Uterus (tissue), 4 donors: Measurements from ENCODE around the gene GNAL. TPM values are rescaled to one million over a fixed set of nuclear protein-coding genes. Genes with fewer than 3 reads are reported as not detected.

Source experiments
- DNase-seq, 2 donors: peaks; one replicate each; pipeline ENCODE4 v3.0.0-alpha.2; 2019 to 2020
- H3K27ac ChIP-seq, 2 donors: fragments of 200-600 bp; sonication (generic); 1 replicate in 1 of 2; 2 replicates in 1 of 2; pipeline ENCODE4 v1.5.1; 2016 to 2018
- H3K27me3 ChIP-seq, 2 donors: fragments of 200-600 bp; sonication (generic); one replicate each; pipeline ENCODE4 v1.5.1; 2018 to 2019; ENCODE audit warnings: control low read depth in 1 of 2
- H3K36me3 ChIP-seq, 2 donors: fragments of 200-600 bp; sonication (generic); one replicate each; pipeline ENCODE4 v1.5.1; 2019; ENCODE audit warnings: control low read depth in 1 of 2
- H3K4me1 ChIP-seq, 2 donors: fragments of 200-600 bp; sonication (generic); one replicate each; pipeline ENCODE4 v1.5.1; 2018 to 2019; ENCODE audit warnings: control low read depth in 1 of 2
- H3K4me3 ChIP-seq, 2 donors: fragments of 200-600 bp; sonication (generic); 1 replicate in 1 of 2; 2 replicates in 1 of 2; pipeline ENCODE4 v1.5.1; 2018 to 2019; ENCODE audit warnings: mild to moderate bottlenecking in 1 of 2
- H3K9me3 ChIP-seq, 2 donors: fragments of 200-600 bp; sonication (generic); one replicate each; pipeline ENCODE4 v1.5.1; 2019; ENCODE audit warnings: control low read depth in 1 of 2
- POLR2A ChIP-seq, 2 donors: fragments of 450-650 bp; IDR thresholded peaks; one replicate each; pipeline ENCODE4 v1.6.1; 2016; ENCODE audit warnings: antibody characterized with exemption in 2 of 2, mild to moderate bottlenecking in 1 of 2, moderate library complexity in 1 of 2
- intact Hi-C: fragments of 100-400 bp; cut with DNase I; formaldehyde crosslinking; loops from one replicate; pipeline ENCODE4 v1.15.1; 2023; ENCODE audit warnings: low total_unique reads
- total RNA-seq, 4 donors: library from RNA; depleted of rRNA in 3 of 4; stranded (reverse); fragments of >200 nt in 3 of 4; gene quantifications; one replicate each; pipeline versions ENCODE4 v1.1.0 to v1.2.4, GENCODE V29; 2014 to 2023
- TF ChIP-seq, protein P1 (sequence below), 4 experiments: fragments of 200-600 bp in 2 of 4; fragments of 450-650 bp in 2 of 4; sonication (generic) in 2 of 4; IDR thresholded peaks; one replicate each; pipeline ENCODE4 v1.5.1; 2016 to 2019; ENCODE audit warnings: antibody characterized with exemption in 4 of 4, mild to moderate bottlenecking in 2 of 4, moderate library complexity in 1 of 4
- donor health status: DM: yes; HTN: yes; CAD: no.

Gene GNAL
- total RNA-seq, 4 donors from 2014 or later, result 4.6 to 20.2 (median 13.8) TPM

- TF ChIP-seq, protein P1, sequence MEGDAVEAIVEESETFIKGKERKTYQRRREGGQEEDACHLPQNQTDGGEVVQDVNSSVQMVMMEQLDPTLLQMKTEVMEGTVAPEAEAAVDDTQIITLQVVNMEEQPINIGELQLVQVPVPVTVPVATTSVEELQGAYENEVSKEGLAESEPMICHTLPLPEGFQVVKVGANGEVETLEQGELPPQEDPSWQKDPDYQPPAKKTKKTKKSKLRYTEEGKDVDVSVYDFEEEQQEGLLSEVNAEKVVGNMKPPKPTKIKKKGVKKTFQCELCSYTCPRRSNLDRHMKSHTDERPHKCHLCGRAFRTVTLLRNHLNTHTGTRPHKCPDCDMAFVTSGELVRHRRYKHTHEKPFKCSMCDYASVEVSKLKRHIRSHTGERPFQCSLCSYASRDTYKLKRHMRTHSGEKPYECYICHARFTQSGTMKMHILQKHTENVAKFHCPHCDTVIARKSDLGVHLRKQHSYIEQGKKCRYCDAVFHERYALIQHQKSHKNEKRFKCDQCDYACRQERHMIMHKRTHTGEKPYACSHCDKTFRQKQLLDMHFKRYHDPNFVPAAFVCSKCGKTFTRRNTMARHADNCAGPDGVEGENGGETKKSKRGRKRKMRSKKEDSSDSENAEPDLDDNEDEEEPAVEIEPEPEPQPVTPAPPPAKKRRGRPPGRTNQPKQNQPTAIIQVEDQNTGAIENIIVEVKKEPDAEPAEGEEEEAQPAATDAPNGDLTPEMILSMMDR (IDR thresholded peaks at IDR 0.05), result no peak
- no peak for TF ChIP-seq POLR2A (IDR thresholded peaks at IDR 0.05)
- Histone ChIP-seq H3K9me3 (no peaks in the 10 kb centered on the region), H3K27me3 (no peaks in the 10 kb centered on the region), H3K27ac (no peak overlapping the region), H3K36me3 (no peaks in the 10 kb centered on the region), H3K4me1 (no peaks in the 10 kb centered on the region), H3K4me3 (no peak overlapping the region)
- intact Hi-C loops, result loop anchor here (10.0 kb wide), 1 partner anchor 376 kb away; no protein-coding TSS in a partner anchor
- no peak for DNase-seq
These were observed 30.1 kb upstream of the GNAL start for GRCh38 chr18:11658989-11659388.

GRCh38 chr18:11660691-11661090 is 28.4 kb upstream of the GNAL start:
- H3K27ac ChIP-seq, result no peak overlapping the region
- no peaks in the 10 kb centered on the region for H3K9me3 ChIP-seq
- H3K4me3 ChIP-seq, result no peak overlapping the region
- intact Hi-C loops, result no loop called here
- no peaks in the 10 kb centered on the region for H3K4me1 ChIP-seq
- DNase-seq, result no peak
- no peaks in the 10 kb centered on the region for H3K27me3 ChIP-seq
- TF ChIP-seq, protein P1 (IDR thresholded peaks at IDR 0.05), result no peak
- TF ChIP-seq POLR2A (IDR thresholded peaks at IDR 0.05), result no peak
- no peaks in the 10 kb centered on the region for H3K36me3 ChIP-seq

DNA sequence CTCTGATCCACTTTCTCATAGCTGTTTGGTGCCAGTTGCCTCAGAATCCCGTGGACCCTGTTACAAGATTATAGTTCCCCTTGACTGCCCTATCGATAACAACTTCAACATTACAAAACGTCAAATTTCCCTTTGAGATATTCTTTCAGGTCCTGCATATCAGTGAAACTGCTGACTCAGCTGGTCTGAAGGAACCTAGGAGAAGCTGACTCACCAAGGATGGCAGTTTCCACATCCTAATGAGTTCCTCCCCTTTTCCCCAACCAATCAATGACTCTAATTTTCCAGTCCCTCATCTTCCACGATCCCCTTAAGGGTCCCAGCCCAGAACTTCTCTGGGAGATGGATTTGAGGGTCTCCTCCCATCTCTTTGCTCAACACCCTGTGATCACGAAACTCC is 27.6 kb upstream of the GNAL start:
- Histone ChIP-seq H3K4me1 (no peaks in the 10 kb centered on the region), H3K27me3 (no peaks in the 10 kb centered on the region), H3K27ac (no peak overlapping the region), H3K36me3 (no peaks in the 10 kb centered on the region), H3K4me3 (no peak overlapping the region), H3K9me3 (no peaks in the 10 kb centered on the region)
- no peak for TF ChIP-seq POLR2A (IDR thresholded peaks at IDR 0.05)
- TF ChIP-seq, protein P1 (IDR thresholded peaks at IDR 0.05), result no peak
- DNase-seq, result no peak
- intact Hi-C loops, result no loop called here

DNA sequence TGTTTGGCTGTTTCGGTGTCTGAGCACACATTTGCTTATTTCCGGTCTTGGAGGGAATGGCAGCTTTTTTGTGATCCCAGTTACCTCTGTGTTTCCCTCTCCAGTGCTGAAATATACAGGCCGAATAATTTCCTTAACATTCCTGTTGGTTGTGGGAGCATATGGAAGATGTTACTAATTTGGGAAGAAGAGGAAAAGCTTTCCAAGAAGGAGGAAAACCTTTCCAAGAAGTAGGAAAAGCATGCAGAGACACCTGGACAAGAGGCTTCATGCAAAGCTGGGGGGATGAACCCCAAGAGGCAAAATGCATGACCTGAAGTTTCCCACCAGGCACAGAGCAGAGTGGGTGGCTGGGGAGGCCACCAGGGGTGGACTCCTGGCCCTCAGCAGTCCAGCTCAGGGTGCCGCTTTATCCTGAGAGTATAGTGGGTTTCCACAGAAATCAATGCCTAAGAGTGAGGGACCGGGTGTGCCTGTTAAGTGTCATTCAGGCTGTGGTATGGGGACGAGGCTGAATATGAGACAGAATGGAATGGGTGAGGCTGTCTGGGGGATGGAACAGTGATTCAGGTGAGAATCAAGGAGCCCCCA is 25.5 kb upstream of the GNAL start:
- Histone ChIP-seq H3K4me1 (no peaks in the 10 kb centered on the region), H3K36me3 (no peaks in the 10 kb centered on the region), H3K4me3 (no peak overlapping the region), H3K9me3 (no peaks in the 10 kb centered on the region), H3K27me3 (no peaks in the 10 kb centered on the region), H3K27ac (no peak overlapping the region)
- DNase-seq, result no peak
- intact Hi-C loops, result no loop called here
- TF ChIP-seq POLR2A (IDR thresholded peaks at IDR 0.05), result no peak
- TF ChIP-seq, protein P1 (IDR thresholded peaks at IDR 0.05), result no peak

DNA sequence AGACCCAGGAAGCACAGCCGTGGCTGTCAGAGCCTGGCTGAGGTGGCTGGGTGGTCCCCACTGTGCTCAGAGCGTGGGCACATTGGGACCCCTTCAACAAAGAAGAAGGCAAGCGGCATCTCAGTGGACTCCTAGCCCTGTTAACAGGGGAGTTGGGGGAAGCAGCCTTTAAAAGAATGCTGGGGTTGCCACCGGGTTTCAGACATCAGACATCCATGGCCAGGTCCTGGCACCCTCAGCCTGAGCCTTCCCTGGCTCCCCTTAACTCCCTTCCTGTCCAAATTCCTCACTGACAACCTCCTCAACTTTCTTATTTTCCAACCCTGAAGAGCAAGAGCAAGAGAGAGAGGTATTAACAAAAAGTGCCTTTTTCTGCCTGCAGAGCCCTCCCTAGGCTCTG is 24.8 kb upstream of the GNAL start:
- H3K27me3 ChIP-seq, result no peaks in the 10 kb centered on the region
- DNase-seq, result no peak
- H3K9me3 ChIP-seq, result no peaks in the 10 kb centered on the region
- no peaks in the 10 kb centered on the region for H3K4me1 ChIP-seq
- no peak overlapping the region for H3K4me3 ChIP-seq
- no peaks in the 10 kb centered on the region for H3K36me3 ChIP-seq
- intact Hi-C loops, result no loop called here
- no peak overlapping the region for H3K27ac ChIP-seq
- no peak for TF ChIP-seq POLR2A (IDR thresholded peaks at IDR 0.05)
- TF ChIP-seq, protein P1 (IDR thresholded peaks at IDR 0.05), result no peak
